ENCODE results near the gene AFG3L2.

- TF ChIP-seq, protein P1, sequence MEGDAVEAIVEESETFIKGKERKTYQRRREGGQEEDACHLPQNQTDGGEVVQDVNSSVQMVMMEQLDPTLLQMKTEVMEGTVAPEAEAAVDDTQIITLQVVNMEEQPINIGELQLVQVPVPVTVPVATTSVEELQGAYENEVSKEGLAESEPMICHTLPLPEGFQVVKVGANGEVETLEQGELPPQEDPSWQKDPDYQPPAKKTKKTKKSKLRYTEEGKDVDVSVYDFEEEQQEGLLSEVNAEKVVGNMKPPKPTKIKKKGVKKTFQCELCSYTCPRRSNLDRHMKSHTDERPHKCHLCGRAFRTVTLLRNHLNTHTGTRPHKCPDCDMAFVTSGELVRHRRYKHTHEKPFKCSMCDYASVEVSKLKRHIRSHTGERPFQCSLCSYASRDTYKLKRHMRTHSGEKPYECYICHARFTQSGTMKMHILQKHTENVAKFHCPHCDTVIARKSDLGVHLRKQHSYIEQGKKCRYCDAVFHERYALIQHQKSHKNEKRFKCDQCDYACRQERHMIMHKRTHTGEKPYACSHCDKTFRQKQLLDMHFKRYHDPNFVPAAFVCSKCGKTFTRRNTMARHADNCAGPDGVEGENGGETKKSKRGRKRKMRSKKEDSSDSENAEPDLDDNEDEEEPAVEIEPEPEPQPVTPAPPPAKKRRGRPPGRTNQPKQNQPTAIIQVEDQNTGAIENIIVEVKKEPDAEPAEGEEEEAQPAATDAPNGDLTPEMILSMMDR (IDR thresholded peaks at IDR 0.05; ENCODE audit: low read depth, low read length): no peak
- no peak for TF ChIP-seq EZH2phosphoT487 (IDR thresholded peaks at IDR 0.05; ENCODE audit: low read depth)
Observed at GRCh38 chr18:12321333-12321732, 55.7 kb downstream of the AFG3L2 start.
